Measurements from ENCODE around the gene RITA1. TPM values are rescaled to one million over a fixed set of nuclear protein-coding genes. Genes with fewer than 3 reads are reported as not detected.
A peak's percentile ranks its signal among the peaks of the same experiment; 100 is the strongest.

The RITA1 gene
- total RNA-seq, 1 experiment from 2014 or later: 71.6 TPM

DNA sequence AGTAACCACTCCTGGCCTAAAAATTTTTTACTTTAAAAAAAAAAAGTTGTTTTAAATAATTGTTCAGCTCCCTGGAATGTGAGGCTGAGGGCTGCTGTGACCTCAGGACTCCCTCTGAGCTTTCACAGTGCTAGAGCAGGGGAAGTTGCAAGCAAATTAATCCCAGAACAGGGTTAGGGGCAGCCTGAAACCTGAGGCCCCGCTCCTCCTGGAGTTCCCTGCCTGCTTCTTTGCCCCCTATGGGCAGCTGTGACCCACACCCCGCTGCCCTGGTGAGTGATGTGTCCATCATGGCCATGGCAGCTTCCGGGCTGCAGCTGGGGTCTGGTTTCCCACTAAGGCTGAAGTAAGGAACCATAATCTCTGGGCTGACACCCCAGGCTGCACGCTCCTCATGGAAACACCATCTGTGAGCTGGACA is 9.5 kb downstream of the RITA1 start:
- Histone ChIP-seq H3K79me2 (ENCODE audit: low read length) (no peaks in the 10 kb centered on the region), H3K36me3 (ENCODE audit: low read depth, low read length) (peaks cover 11% of the 10 kb centered on the region), H3K4me2 (ENCODE audit: low read length) (no peak overlapping the region), H3K9ac (ENCODE audit: low read length) (no peak overlapping the region), H3K27me3 (ENCODE audit: low read length) (no peaks in the 10 kb centered on the region), H3F3A (ENCODE audit: low read length, unreplicated experiment) (no peaks in the 10 kb centered on the region), H3K4me3 (ENCODE audit: low read length) (no peak overlapping the region), H3K27ac (ENCODE audit: low read length) (peak overlapping the region; percentile 74; the same call in 1 of the 2 replicates), H4K20me1 (ENCODE audit: low read length) (no peaks in the 10 kb centered on the region), H3K9me3 (ENCODE audit: low read length) (no peaks in the 10 kb centered on the region), H2AFZ (ENCODE audit: low read length) (no peak overlapping the region), H3K4me1 (ENCODE audit: insufficient read depth, low read length) (peaks cover 14% of the 10 kb centered on the region), H3K9me2 (replicated peaks; ENCODE audit: low read length) (no peaks in the 10 kb centered on the region)
- TF ChIP-seq, protein P1, sequence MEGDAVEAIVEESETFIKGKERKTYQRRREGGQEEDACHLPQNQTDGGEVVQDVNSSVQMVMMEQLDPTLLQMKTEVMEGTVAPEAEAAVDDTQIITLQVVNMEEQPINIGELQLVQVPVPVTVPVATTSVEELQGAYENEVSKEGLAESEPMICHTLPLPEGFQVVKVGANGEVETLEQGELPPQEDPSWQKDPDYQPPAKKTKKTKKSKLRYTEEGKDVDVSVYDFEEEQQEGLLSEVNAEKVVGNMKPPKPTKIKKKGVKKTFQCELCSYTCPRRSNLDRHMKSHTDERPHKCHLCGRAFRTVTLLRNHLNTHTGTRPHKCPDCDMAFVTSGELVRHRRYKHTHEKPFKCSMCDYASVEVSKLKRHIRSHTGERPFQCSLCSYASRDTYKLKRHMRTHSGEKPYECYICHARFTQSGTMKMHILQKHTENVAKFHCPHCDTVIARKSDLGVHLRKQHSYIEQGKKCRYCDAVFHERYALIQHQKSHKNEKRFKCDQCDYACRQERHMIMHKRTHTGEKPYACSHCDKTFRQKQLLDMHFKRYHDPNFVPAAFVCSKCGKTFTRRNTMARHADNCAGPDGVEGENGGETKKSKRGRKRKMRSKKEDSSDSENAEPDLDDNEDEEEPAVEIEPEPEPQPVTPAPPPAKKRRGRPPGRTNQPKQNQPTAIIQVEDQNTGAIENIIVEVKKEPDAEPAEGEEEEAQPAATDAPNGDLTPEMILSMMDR (conservative IDR thresholded peaks at IDR 0.05; ENCODE audit: low read depth, low read length): no peak
- no peak for TF ChIP-seq EZH2 (IDR thresholded peaks at IDR 0.05; ENCODE audit: low read length, unreplicated experiment)
- no peak for TF ChIP-seq EZH2phosphoT487 (IDR thresholded peaks at IDR 0.05; ENCODE audit: borderline replicate concordance, low read length)
- ATAC-seq (no peak), DNase-seq (no peak)
- ChIA-PET CTCF (no interaction called here), POLR2A (ENCODE audit: unreplicated experiment) (interaction anchor here (0.8 kb wide), 1 partner anchor 9 kb away, joined by 23 read pairs; no protein-coding TSS in a partner anchor)
- intact Hi-C loops (cut with micrococcal nuclease): loop anchor here (5.0 kb wide), 4 partner anchors 102 to 227 kb away; partner anchors contain the start of genes PLBD2 and SDSL
- no TSS peak for BruUV-seq (replicated peaks)

DNA sequence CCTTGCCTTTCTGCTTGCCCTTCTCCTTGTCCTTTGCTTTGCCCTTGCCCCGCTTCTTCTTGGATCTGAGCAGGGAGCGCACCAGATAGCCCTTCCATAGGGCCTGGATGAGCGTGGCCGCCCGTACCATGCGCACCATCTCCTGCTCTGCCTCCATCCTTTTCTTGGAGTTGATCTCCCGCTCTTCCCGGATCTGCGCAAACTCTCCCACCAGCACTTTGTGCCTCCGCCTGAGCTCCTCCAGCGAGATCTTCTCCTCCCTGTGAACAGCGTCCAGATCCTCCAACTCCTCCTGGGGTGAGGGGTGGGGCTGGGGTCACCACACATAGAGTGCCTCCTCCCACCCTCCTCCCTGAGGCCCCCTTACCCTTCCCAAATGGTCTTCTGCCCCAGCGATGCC is 10.1 kb downstream of the RITA1 start:
- TF ChIP-seq EZH2 (IDR thresholded peaks at IDR 0.05; ENCODE audit: low read length, unreplicated experiment) (no peak), EZH2phosphoT487 (IDR thresholded peaks at IDR 0.05; ENCODE audit: borderline replicate concordance, low read length) (no peak)
- TF ChIP-seq, protein P1 (conservative IDR thresholded peaks at IDR 0.05; ENCODE audit: low read depth, low read length): no peak
- Histone ChIP-seq H3K79me2 (ENCODE audit: low read length) (no peaks in the 10 kb centered on the region), H3K9me2 (replicated peaks; ENCODE audit: low read length) (no peaks in the 10 kb centered on the region), H3F3A (ENCODE audit: low read length, unreplicated experiment) (no peaks in the 10 kb centered on the region), H3K4me1 (ENCODE audit: insufficient read depth, low read length) (peaks cover 14% of the 10 kb centered on the region), H3K27me3 (ENCODE audit: low read length) (no peaks in the 10 kb centered on the region), H3K27ac (ENCODE audit: low read length) (no peak overlapping the region), H3K9me3 (ENCODE audit: low read length) (no peaks in the 10 kb centered on the region), H3K36me3 (ENCODE audit: low read depth, low read length) (peaks cover 11% of the 10 kb centered on the region), H2AFZ (ENCODE audit: low read length) (no peak overlapping the region), H3K4me2 (ENCODE audit: low read length) (no peak overlapping the region), H4K20me1 (ENCODE audit: low read length) (no peaks in the 10 kb centered on the region), H3K4me3 (ENCODE audit: low read length) (no peak overlapping the region), H3K9ac (ENCODE audit: low read length) (no peak overlapping the region)
- CTCF ChIA-PET: no interaction called here
- POLR2A ChIA-PET (ENCODE audit: unreplicated experiment): no interaction called here
- no peak for DNase-seq
- no TSS peak for BruUV-seq (replicated peaks)
- intact Hi-C loops (cut with micrococcal nuclease): loop anchor here (5.0 kb wide), 3 partner anchors 102 to 162 kb away; partner anchors contain the start of gene PLBD2
- ATAC-seq: no peak

DNA sequence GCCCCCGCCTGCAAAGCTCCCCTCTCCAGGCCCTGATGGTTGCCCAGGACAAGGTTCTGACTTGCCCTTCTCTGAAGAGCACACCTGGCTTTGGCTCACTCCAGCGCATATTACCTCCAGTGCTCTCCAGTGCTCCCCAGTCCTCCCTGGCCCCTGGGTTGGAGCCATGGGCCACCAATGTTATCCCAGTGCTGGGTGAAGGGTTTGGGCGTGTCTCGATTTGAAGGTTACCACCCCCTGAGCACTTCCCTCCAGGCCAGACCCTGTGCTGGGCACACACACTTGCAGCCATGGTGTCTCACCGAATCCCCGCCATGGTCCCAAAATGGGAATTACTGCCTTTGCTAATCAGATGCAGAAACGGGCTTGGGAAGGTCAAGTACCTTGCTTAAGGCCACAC is 11.1 kb downstream of the RITA1 start:
- no peak; the same call in 1 of the 2 replicates for ATAC-seq
- CTCF ChIA-PET: interaction anchor here (0.6 kb wide), 1 partner anchor 29 kb away, joined by 3 read pairs; no protein-coding TSS in a partner anchor
- no peaks in the 10 kb centered on the region for H3K9me2 ChIP-seq (replicated peaks; ENCODE audit: low read length)

More for the DNA sequence above, 11.1 kb downstream of the RITA1 start:
- no TSS peak for BruUV-seq (replicated peaks)
- DNase-seq: no peak
- no peaks in the 10 kb centered on the region for H4K20me1 ChIP-seq (ENCODE audit: low read length)
- no peaks in the 10 kb centered on the region for H3K79me2 ChIP-seq (ENCODE audit: low read length)
- peak overlapping the region; percentile 2 for H3K27ac ChIP-seq (ENCODE audit: low read length)
- POLR2A ChIA-PET (ENCODE audit: unreplicated experiment): no interaction called here
- no peaks in the 10 kb centered on the region for H3K9me3 ChIP-seq (ENCODE audit: low read length)
- no peak overlapping the region for H2AFZ ChIP-seq (ENCODE audit: low read length)
- H3K4me3 ChIP-seq (ENCODE audit: low read length): no peak overlapping the region
- H3K4me2 ChIP-seq (ENCODE audit: low read length): no peak overlapping the region
- no peaks in the 10 kb centered on the region for H3F3A ChIP-seq (ENCODE audit: low read length, unreplicated experiment)
- TF ChIP-seq EZH2phosphoT487 (IDR thresholded peaks at IDR 0.05; ENCODE audit: borderline replicate concordance, low read length) (no peak), EZH2 (IDR thresholded peaks at IDR 0.05; ENCODE audit: low read length, unreplicated experiment) (no peak)
- TF ChIP-seq, protein P1 (conservative IDR thresholded peaks at IDR 0.05; ENCODE audit: low read depth, low read length): no peak
- intact Hi-C loops (cut with micrococcal nuclease): loop anchor here (5.0 kb wide), 3 partner anchors 101 to 161 kb away; partner anchors contain the start of gene PLBD2
- 0 out of 2 replicates have a peak overlapping the region, but pooled peaks have one; percentile 0 for H3K9ac ChIP-seq (ENCODE audit: low read length)
- H3K4me1 ChIP-seq (ENCODE audit: insufficient read depth, low read length): peaks cover 14% of the 10 kb centered on the region
- peaks cover 11% of the 10 kb centered on the region for H3K36me3 ChIP-seq (ENCODE audit: low read depth, low read length)
- H3K27me3 ChIP-seq (ENCODE audit: low read length): no peaks in the 10 kb centered on the region

All from PC-3 (cell line).